ENCODE data around the gene SLX4IP. TPM values are rescaled to one million over a fixed set of nuclear protein-coding genes. Genes with fewer than 3 reads are reported as not detected.

Gene SLX4IP
- total and polyA plus RNA-seq, 2 of the 13 experiments (the other 11 are each of a cell fraction or from before 2014, with no cell fraction given): 3.6 to 7.3 TPM

- TF ChIP-seq ZNF703 (CRISPR knock-in tag; IDR thresholded peaks at IDR 0.05; ENCODE audit: borderline replicate concordance) (no peak), SMARCC2 (IDR thresholded peaks at IDR 0.05) (0 out of 2 replicates have a peak, but pooled peaks have one; percentile 57), DNMT3B (CRISPR knock-in tag; conservative IDR thresholded peaks at IDR 0.05) (no peak), HES4 (CRISPR knock-in tag; IDR thresholded peaks at IDR 0.05; ENCODE audit: borderline replicate concordance) (no peak), ZNF577 (CRISPR knock-in tag; IDR thresholded peaks at IDR 0.05; ENCODE audit: borderline replicate concordance, low read depth) (no peak), HOXA5 (CRISPR knock-in tag; IDR thresholded peaks at IDR 0.05) (no peak), SCMH1 (CRISPR knock-in tag; IDR thresholded peaks at IDR 0.05; ENCODE audit: borderline replicate concordance) (no peak), ZNF629 (CRISPR knock-in tag; conservative IDR thresholded peaks at IDR 0.05) (no peak), RARA (CRISPR knock-in tag; IDR thresholded peaks at IDR 0.05) (peak; percentile 92), ZBTB49 (CRISPR knock-in tag; IDR thresholded peaks at IDR 0.05; ENCODE audit: borderline replicate concordance) (no peak), TCF12 (IDR thresholded peaks at IDR 0.05) (no peak), TCF12 (CRISPR knock-in tag; IDR thresholded peaks at IDR 0.05) (no peak), CREBL2 (CRISPR knock-in tag; IDR thresholded peaks at IDR 0.05; ENCODE audit: borderline replicate concordance) (no peak), ARHGAP35 (CRISPR knock-in tag; IDR thresholded peaks at IDR 0.05; ENCODE audit: borderline replicate concordance) (0 out of 2 replicates have a peak, but pooled peaks have one; percentile 47), NCOA2 (CRISPR knock-in tag; IDR thresholded peaks at IDR 0.05) (peak; percentile 68), ETV5 (CRISPR knock-in tag; IDR thresholded peaks at IDR 0.05; ENCODE audit: borderline replicate concordance) (peak; percentile 85), ZFP36L2 (CRISPR knock-in tag; IDR thresholded peaks at IDR 0.05) (no peak), MLXIP (CRISPR knock-in tag; IDR thresholded peaks at IDR 0.05; ENCODE audit: borderline replicate concordance) (no peak), FOXA3 (CRISPR knock-in tag; IDR thresholded peaks at IDR 0.05) (peak; percentile 74), ZNF749 (CRISPR knock-in tag; IDR thresholded peaks at IDR 0.05; ENCODE audit: borderline replicate concordance) (no peak), KDM6A (CRISPR knock-in tag; IDR thresholded peaks at IDR 0.05; ENCODE audit: low read depth) (no peak; the same call in 1 of the 2 replicates), FOXO1 (CRISPR knock-in tag; IDR thresholded peaks at IDR 0.05) (peak; percentile 18; the same call in 1 of the 2 replicates), ZBTB7B (CRISPR knock-in tag; IDR thresholded peaks at IDR 0.05) (0 out of 2 replicates have a peak, but pooled peaks have one; percentile 52), NCOA1 (CRISPR knock-in tag; IDR thresholded peaks at IDR 0.05) (no peak), KAT7 (CRISPR knock-in tag; IDR thresholded peaks at IDR 0.05; ENCODE audit: borderline replicate concordance) (peak; percentile 74; the same call in 1 of the 2 replicates)
- TF ChIP-seq, protein P1, sequence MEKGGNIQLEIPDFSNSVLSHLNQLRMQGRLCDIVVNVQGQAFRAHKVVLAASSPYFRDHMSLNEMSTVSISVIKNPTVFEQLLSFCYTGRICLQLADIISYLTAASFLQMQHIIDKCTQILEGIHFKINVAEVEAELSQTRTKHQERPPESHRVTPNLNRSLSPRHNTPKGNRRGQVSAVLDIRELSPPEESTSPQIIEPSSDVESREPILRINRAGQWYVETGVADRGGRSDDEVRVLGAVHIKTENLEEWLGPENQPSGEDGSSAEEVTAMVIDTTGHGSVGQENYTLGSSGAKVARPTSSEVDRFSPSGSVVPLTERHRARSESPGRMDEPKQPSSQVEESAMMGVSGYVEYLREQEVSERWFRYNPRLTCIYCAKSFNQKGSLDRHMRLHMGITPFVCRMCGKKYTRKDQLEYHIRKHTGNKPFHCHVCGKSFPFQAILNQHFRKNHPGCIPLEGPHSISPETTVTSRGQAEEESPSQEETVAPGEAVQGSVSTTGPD (CRISPR knock-in tag; IDR thresholded peaks at IDR 0.05): no peak
Observed at GRCh38 chr20:10429443-10429981, 5.6 kb upstream of the SLX4IP start (continued).
